Left renal cortex interstitium (tissue), 4 donors: ENCODE data around the gene VEGFB. TPM values are rescaled to one million over a fixed set of nuclear protein-coding genes. Genes with fewer than 3 reads are reported as not detected.

Experiments
- DNase-seq, 4 donors: peaks; one replicate each; pipeline ENCODE4 v3.0.0-alpha.2; 2013; ENCODE audit warnings: low read depth in 4 of 4, low spot score in 2 of 4, missing footprints in 1 of 4
- polyA plus RNA-seq, 4 donors: library from polyadenylated mRNA; unstranded; fragments of 120-200 nt; gene quantifications; one replicate each; pipeline ENCODE4 v1.2.1, GENCODE V29; 2013; ENCODE audit not compliant: insufficient read length in 4 of 4

The VEGFB gene, protein sequence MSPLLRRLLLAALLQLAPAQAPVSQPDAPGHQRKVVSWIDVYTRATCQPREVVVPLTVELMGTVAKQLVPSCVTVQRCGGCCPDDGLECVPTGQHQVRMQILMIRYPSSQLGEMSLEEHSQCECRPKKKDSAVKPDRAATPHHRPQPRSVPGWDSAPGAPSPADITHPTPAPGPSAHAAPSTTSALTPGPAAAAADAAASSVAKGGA
- 100 to 1,000 TPM in 2 of 4 donors, 10 to 100 TPM in 2; 76.6 to 116 (median 99.7) TPM for polyA plus RNA-seq

DNA sequence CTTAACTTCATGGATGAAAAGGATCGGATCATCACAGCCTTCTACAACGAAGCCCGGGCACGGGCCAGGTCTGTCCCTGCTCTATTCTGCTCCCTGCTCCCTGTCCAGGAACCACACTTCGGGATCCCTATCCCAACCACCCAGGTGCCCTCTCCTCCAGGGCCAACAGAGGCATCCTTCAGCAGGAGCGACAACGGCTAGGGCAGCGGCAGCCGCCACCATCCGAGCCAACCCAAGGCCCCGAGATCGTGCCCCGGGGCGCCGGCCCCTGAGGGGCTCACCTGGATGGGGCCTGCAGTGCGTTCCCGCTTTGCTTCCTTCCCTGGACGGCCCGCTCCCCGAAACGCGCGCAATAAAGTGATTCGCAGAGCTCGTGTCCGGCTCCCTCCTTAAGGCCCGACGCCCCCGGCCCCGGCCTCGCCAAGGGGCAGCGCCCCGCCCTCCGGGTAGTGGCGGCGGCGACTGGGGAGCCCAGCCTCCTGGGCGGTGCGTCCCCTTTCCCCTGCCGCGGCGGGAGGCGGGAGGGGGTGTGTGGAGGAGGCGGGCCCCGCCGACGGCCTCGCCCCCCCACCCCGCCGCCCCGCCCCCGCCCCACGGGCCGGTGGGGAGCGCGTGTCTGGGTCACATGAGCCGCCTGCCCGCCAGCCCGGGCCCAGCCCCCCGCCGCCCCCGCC, at the start of gene VEGFB:
Gene VEGFB, plus strand, starts transcription at position 672 of the 674 bp plus-strand sequence. CDS start 250 bp downstream, outside the sequence.
- DNase-seq, result no peak

DNA sequence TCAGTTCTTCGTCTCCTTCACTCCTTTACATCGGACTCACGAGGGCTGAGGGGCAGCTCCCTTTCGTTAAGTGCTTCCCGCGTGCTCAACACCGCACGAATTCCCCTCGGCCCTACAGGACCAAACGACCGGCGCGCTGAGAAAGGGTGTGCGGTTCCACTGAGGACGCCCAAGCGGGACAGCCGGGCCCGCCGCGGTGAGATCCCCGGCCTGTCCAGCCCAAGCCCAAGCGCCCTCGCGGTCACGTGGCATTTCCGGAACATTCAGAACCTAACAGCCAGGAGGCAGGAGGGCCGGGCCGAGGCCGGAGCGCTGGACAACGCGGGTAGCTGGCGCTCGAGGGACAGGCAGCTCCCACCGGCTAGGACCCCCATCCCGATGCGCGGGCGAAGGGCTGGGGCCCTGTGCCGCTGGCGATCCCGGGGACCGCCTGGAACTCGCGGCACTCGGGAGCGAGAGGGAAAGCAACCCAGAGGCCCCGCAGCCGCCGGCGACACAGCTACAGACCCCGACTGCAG, 49.1 kb upstream of the VEGFB start:
- peak in 2 of 4 donors; percentile 66 to 75 for DNase-seq

DNA sequence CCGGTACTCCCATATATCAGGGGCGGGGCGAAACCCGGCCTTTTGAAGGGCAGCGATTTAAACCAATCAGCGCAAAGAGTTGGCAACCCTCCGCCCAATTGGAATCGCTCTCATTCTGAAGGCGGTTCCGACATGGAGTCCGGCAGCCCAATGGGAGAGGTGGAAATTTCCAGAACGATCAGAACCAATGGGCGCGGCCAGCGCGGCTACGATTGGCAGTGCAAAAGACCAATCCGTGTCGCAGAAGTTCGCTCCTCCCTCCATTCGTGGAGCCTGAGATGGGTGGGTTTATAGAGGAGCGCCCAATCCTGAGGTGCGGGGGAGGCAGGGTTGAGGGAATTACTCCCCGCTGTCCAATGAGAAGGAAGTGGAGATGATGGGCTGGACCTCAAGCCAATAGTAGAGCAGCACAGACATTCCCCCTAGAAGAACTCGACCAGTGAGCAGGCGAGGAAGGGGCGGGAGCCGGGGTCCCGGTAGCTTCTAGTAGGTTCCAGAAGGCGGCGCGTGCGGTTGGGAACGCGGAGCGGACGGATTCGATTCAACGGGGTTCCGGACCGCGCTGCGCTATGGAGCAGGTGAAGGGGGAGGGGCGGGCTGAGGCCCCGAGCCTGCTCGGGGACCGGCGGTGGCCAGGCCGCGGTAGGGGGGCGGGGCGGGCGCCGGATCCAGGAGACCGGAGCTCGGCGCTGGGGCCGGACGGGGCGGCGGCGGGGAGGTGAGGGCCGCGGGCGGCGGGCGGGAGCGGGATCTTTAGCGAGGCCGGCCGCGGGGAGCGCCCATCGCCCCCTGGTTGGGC, 48.5 kb upstream of the VEGFB start, which contains the start of gene STIP1:
Gene STIP1, plus strand, starts transcription at position 479 of the 799 bp plus-strand sequence. Its CDS starts 91 bp downstream, at position 570.
- DNase-seq, result peak; percentile 99 to 100 (median 100)

DNA sequence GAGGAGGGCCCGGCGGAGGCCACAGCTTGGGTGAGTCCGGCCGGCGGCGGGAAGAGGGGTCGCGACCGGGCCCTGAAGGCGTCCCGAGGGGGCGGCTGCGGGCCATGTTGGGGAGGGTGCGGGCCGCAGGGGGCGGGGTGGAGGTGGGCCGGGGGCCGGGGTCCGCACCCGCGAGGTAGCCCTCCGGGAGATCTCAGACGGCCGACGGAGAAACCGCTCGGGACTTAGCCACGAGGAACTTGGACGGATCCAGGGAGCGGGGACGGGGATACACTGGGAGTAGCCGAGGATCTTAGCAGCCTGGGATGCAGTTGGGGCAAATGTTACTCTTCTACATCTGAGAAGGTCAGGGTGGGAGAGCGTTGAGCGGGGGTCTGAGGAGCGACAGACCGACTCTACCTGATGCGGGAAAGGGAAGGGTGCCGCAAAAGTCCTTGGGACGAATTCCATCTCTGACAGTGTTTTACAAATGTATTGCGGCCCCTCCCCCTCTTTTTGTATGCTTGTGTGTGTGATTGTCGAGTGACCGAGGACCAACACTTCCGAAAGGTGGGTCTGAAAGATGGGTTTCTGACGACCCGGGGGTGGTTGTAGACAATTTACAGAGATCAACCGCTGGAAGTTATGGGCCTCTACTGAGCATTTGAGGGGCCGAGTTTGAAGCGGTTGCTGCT, 47.8 kb upstream of the VEGFB start:
- DNase-seq, result peak in 1 of 4 donors; percentile 24

DNA sequence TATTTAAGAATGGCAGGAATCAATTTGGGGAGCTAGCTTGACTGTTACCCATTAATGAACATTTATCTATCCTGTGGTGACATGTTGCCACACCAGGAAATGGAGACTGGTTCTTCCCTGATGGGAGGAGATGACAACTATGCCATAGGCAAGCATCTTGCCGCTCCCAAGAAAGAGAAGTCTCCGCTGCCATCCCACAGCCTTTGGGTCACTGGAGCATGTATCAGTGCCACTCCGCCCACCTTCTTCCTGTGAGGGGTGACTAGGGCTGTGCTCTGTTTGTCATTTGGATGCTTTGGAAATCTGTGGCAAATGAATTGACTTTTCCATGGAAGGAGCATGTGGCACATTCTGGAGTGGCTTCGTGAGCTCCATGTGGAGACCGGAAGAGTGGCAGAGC, 42.0 kb upstream of the VEGFB start:
- DNase-seq, result no peak

DNA sequence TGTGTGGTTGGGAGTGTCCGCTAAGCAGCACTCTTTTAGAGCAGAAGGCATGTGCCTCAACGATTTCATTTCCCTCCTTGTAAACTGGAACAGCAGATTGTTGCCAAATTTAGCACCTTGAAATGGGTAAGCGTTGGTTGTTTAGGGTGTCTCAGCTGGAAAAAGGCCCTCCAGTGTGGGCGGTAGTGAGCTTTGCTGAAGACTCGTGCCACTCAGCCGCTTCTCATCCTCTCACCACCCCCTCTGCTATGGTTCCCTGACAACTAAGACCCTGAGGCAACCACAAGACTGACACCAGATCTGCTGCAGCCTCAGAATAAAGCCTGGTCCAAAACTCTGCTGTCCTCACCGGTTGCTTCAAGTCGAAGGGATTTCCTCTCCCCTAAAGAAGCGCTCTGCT, 37.8 kb upstream of the VEGFB start:
- DNase-seq, result no peak

DNA sequence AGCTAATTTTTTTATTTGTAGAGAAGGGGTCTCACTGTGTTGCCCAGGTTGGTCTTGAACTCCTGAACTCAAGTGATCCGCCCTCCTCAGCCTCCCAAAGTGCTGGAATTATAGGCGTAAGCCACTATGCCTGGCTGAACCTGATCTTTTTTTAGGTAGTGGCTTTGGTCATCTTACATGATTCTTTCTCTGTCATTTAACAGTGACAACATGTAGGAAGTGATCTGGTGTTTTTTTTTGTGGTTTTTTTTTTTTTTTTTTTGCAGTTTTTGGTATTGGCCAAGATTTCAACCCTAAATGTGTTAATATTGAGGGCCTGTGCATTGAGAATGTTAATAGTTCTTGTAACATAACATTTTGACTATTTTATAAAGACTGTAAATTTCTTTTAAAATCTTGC, 35.9 kb upstream of the VEGFB start:
- no peak for DNase-seq

DNA sequence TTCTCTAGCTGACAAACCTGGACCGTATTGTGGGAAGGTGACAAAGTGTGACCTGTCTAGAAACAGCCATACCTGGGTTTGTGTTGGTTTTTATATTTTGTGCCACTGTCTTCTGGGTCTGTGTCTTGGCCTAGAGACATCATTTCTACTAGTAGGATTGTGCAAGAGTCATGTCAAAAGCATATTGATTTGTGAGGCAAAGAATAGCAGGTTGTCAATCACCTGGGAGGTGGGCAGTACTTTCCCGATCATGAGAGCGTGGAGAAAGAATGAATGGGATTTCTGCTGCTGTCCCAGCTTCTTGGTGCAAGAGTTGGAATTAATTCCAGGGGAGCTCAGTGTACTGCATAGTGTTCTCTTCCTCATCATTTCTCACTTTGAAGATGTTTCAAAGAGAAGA, 32.8 kb upstream of the VEGFB start:
- no peak for DNase-seq

DNA sequence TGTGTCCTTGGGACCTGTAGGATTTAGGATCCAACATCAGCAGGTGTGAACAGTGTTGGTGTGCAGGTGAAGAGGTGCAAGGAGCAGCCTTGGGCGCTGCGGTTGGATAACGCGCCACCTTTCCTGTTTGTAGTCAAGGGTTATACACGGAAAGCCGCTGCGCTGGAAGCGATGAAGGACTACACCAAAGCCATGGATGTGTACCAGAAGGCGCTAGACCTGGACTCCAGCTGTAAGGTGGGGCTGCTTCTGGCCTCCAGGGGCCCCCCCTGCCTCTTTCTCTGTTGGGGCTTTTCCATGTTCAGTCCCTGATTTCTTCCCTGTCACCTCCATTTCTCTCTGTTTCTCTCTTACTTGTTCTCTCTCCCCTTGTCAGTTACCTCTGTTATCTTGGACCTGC, 31.4 kb upstream of the VEGFB start:
- no peak for DNase-seq

DNA sequence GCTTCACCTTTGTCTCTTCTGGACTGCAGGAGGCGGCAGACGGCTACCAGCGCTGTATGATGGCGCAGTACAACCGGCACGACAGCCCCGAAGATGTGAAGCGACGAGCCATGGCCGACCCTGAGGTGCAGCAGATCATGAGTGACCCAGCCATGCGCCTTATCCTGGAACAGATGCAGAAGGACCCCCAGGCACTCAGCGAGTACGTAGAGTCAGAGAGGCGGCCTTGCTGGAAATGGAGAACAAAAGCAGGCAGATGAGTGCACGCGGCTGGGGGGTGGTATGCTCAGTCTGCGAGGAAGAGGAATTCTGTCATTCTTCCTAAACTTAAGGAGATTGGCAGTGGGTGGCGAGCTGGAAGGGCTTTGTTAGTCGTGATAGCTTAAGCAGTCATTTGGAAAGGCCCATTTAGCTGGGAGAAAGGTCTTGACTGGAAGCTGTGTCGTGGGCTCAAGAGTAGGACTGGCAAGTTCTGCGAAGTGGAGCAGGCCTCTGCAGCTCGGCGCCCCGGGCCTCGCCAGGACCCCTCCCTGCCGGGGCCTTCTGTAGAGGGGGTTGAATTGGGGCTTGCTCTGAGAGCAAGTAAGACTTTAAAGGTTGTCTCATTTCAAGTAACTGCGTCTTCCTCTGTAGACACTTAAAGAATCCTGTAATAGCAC, 30.8 kb upstream of the VEGFB start:
- no peak for DNase-seq

DNA sequence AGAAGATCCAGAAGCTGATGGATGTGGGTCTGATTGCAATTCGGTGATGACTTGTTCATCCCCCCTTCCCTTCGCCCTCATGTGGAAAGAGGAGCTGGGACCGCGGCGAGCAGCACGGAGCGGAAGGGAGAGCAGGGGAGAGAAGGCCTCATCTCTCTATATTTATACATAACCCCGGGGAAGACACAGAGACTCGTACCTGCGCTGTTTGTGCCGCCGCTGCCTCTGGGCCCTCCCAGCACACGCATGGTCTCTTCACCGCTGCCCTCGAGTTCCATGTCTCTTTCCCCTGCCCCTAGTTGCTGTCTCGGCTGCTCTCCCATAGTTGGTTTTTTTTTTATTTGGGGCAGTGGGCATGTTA, 30.3 kb upstream of the VEGFB start:
- no peak for DNase-seq

DNA sequence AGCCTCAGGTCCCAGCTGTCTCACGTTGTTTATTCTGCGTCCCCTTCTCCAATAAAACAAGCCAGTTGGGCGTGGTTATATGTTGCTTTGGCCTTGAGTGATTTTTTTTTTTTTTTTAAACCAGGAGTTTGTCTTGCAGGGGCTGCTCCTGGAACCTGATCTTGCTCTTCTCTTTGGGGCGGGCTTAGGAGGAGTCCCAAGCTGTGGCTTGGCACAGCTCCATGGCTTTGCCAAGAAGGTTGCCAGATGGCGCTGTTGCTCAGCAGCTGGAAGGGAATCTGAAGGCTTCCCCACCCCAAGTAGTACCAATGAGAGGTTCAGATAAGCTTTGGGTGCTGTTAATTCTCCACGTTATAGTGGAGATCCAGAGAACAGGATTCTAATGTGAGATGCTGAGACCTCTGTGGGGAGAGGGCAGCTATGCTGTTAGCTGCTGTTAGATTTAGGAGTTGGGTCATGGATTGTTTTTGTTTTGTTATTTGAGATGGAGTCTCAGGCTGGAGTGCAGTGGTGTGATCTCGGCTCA, 29.9 kb upstream of the VEGFB start:
- DNase-seq, result peak in 3 of 4 donors; percentile 72 to 84 (median 77)

DNA sequence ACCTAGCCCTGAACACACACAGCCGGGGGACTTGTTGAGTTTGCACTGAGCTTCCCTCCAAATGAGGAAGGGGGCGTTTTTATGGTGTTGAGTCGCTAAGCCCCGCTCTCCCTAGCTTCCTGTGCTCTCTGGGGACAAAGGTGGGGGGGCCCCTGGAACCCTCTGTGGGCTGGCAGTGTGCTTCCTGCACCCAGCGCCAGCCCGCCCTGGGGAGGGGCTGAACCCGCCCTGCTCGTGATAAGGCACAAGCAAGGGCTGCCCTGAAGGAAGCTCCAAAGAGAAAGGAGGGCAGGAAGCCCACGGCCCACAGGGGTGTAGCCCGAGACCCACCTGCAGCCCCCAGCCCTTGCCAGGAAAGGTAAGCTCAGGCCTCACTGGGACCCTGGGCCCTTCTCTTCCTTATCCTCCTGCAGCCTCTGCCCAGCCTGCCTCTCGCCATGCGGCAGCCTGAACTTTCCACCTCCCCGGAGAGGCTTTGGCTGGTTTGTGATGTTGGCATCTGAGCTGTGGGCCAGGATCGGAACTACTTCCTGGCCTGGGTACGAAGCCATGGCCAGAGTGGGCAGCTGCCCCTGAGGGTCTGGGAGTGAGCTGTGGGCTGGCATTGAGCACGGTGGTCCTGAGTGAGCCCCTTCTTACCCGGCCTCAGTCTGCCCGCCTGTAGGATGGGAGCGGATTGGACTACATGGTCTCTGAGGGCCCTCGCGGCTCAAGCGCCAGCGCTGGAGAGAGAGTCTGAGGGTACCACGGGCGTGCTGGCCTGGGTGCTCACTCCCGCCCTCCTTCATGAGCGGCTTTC, 27.7 kb upstream of the VEGFB start, which contains the start of gene FERMT3:
Gene FERMT3, plus strand, starts transcription at position 265 of the 799 bp plus-strand sequence. CDS start 644 bp downstream, outside the sequence.
- no peak for DNase-seq

DNA sequence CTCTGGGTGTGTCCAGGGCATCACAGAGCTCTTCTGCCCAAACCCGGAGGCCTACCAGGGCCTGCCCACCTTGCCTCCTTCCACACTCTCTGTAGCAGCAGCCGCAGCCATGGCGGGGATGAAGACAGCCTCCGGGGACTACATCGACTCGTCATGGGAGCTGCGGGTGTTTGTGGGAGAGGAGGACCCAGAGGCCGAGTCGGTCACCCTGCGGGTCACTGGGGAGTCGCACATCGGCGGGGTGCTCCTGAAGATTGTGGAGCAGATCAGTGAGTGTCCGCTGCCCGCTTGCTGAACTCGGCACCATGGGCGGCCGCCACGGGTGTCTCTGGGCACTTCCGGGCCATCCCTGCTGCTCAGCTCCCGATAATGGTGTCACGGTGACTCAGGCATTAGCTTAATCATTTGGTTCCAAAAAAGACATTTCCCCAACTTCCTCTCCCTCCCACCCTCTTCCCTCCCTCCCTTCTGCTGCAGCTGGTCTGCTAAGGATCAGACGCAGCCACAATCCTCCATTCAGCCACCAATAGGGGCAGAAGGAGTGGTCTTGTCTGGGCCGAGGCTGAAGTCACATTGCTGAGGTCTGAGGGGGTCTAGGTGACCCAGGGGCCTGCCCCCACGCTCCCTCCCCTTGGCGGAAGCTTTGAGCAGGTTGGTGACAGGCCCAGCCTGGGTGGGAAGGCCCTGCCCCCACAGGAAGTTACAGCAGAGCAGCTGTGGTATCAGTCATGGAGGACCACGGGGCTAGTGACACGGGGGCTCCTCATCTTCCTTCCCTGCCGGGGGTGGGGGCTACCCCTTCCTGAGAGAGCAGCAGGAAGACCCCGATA, 26.9 kb upstream of the VEGFB start:
- peak in 2 of 4 donors; percentile 17 to 33 for DNase-seq

DNA sequence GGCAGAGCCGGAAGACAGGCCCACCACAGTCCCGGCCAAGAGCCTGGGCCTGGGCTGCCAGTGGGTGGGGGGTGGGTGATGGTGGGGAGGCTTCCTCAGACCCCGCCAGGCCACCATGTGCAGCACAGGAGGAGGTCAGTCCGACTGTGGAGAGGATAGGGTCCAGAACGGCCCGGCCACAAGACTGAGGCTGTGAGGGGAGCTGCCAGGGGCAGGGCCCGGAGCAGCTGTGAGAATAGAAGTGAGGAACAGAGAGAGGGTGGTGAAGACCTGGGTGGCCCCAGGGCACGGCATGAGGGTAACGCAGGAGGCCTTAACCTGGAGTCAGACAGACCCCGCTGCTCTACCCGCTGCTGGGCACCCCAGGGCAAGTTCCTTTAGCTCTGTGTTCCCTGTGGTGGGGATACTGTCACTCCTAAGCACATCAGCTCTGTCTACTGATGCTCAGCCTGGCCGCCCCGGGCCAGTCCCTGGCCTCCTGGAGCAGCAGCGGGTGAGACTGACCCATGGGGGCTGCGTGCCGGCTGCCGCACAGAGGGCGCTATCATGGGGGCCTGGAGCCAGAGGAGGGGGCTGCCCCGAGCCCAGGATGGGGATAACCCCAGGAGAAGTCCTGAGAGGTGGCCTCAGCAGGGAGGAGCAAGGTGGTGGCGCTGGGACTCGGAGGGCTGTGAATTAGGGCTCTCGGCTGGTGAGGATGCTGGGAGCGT, 26.1 kb upstream of the VEGFB start:
- no peak for DNase-seq

DNA sequence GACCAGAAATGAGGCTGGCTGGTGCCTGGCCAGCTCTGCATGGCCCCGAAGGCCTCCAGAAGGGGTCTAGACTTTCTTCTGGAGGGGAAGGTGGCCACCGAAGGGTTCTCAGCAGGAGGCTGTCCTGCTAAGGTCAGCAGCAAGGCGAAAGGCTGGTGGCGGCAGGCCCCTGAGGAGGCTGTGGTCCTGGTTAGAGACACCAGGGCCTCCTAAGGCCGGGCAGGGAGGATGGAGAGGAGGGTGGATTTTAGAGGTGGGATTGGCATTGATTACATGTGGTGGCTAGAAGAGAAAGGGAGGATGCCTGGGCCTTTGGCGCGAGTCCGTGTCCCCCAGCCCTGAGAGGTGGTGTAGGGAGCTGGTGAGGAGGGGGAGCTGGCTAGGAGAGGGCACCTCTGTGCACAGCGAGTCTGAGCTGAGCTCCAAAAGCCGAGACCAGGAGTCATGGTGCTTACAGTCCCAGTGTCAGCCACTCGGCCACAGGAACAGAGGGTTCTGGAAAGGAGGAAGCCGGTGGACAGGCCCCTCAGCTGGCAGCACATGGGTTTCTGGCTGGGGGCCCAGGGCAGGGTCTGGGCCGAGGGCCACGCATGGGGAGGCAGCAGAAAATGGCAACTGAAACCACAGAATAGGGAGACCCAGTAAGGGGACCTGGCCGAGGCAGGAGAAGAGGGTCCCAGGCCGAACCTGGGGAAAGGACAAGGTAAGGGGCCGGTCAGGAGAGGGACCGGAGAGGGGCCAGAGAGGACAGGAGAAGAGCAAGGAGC, 25.4 kb upstream of the VEGFB start:
- no peak for DNase-seq

DNA sequence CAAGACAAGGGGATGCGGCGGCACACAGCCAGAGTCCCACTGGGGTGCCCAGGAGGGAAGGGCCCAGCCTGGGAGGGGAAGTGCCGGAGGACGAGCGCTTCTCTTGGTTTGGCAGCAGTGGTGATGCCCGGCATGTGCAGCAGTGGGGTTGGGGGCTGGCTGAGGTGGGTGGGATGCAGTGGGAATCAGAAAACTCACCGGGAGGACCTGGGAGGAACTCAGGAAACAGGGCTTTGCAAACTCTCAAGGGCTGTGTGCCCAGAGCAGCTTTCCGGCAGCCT, 24.9 kb upstream of the VEGFB start:
- no peak for DNase-seq
